Activated CD8-positive, alpha-beta memory T cell treated with anti-CD3 and anti-CD28 coated beads for 48 hours (primary cell): ENCODE results near the gene TSSC4.
"Not testable (repeated sequence)": the region's sequence is repeated elsewhere in the genome, so short reads cannot be mapped to it uniquely, and the experiment has no call there.

Source experiments
- DNase-seq, 3 experiments: peaks; one replicate each; pipeline ENCODE4 v3.0.0-alpha.2; 2020; ENCODE audit warnings: low read depth in 2 of 3, low spot score in 2 of 3

TSSC4 gene

GRCh38 chr11:2400069-2400761 is at the start of gene TSSC4:
TSS of gene TSSC4 (plus strand) at chr11:2400750. CDS start at chr11:2402634, 1,884 bp downstream.
- peak; percentile 97 to 99 (median 98) for DNase-seq

DNA sequence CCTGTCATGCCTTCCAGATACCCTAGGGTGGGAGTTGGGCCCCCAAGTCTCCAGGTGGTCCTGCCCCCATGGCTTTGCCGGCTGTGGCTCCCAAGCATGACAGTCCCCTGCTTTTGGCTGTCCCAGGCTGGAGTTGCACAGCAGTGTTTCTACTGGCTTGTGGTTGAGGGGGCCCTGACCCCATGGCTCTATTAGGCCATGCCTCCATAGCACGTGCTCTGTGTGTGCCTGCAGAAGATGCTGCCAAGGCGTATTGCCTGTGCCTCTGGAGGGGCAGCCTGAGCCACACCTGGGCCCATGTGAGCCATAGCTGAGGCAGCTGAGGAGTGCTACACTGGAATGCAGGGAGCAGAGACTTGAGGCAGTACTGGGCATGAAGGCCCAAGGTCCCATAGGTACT is 48.8 kb upstream of the TSSC4 start:
- no peak for DNase-seq

GRCh38 chr11:2352420-2352819 is 48.1 kb upstream of the TSSC4 start:
- no peak for DNase-seq

DNA sequence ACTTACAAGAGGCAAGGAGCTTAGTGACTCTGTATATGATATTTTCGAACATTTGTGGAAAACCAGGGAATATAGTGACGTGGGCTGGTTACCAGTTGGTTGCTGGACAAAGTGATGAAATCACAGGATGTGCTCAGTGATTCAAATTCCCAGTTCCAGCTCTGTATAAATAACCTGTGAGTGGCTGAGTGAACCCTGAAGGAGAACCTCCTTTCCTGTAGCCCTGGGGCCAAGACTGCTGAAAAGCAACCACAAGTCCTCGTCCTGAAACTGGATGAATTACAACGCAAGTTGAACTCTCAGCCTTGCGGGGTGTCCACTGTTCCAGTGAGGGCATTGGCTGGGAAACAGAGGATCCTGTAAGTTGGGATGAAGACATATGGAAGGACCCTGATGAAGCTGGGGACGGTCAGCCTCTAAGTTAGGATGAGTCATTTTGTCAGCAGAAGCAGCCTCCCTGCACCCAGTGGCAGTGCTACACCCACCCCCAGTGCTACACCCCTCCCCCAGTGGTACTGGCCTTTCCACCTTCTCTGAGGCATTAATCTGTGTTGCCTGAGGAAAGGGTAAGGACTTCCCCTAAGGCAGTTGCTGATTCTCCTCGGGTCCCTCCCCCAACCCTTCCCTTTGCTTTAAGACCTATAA is 45.4 kb upstream of the TSSC4 start:
- DNase-seq = no peak

- DNase-seq = no peak
These were observed 43.3 kb upstream of the TSSC4 start for GRCh38 chr11:2357246-2357645.

DNA sequence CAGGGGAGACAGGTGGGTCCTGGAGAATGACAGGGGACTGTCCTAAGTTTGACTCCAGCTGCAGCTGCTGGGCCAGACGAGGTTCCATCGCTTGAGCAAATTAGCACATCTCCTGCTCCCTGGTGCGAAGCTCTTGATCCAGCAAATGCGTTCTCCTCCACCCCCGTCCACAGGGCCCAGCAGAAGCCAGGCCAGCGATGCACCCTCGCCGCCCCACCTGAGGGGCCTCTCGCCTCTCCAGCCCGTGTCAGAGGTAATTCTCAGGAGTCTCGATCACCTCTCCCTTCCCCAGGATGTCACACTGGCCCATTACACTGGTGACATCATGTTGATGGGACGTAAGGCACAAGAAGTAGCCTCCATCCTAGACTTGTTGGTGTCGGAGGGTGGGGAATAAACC is 42.9 kb upstream of the TSSC4 start:
- DNase-seq = not testable (repeated sequence)

GRCh38 chr11:2358754-2359442 is 41.7 kb upstream of the TSSC4 start:
- no peak for DNase-seq

DNA sequence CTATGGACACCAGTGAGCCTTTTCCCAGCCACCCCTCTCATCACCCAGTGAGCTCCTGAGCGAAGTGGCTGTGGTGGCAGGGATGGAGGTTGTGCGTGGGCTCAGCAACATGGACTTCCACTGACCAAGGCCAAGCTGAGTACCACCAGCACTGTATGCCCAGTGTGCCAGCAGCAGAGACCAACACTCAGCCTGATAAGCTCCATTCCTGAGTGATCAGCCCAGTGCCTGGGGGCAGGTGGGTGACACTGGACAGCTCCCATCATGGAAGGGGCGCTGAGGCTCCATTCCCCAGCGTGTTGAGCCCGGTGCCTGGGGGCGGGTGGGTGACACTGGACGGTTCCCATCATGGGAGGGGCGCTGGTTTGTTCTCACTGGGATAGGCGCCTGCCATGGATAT is 41.0 kb upstream of the TSSC4 start:
- DNase-seq = no peak

DNA sequence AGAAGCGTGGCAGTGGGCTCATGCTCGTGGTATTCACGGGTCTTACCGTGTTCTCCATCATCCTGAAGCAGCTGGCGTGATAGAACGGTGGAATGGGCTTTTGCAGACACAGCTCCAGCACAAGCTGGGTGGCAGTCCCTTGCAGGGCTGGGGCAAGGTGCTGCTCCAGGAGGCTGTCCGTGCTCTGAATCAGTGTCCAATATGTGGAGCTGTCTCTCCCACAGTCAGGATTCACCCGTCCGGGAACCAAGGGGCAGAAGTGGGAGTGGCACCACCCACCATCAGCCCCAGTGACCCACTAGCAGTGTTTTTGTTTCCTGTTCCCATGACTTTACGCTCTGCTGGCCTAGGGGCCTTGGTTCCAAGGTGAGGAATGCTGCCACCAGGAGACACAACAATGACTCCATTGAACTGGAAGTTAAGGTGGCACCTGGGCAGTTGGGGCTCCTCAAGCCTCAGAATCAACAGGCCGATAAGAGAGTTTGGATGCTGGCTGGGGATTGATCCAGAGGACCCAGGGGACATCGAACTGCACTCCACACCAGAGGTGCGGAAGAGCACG is 40.4 kb upstream of the TSSC4 start:
- DNase-seq = no peak

- DNase-seq = no peak
These were observed 39.0 kb upstream of the TSSC4 start for GRCh38 chr11:2361565-2361964.

- no peak for DNase-seq
These were observed 38.1 kb upstream of the TSSC4 start for GRCh38 chr11:2362414-2362813.

DNA sequence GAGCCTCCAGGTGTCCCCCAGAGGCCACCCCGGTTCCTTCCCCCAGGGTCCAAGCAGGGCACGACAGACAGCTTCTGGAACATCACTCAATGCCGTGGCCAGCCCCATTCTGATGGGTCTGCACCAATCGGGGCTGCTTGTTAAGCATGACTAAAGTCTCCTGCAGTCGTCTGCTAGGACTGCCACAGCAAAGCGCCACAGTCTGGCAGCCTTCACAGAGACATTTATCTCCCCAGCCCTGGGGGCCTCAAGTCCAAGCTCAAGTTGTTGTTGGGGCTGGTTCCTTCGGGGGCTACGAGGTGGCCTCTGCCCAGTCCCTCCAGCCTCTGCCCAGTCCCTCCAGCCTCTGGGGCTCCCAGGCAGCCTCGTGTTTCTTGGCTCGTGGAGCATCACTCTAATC is 37.4 kb upstream of the TSSC4 start:
- DNase-seq = no peak

GRCh38 chr11:2363577-2364370 is 36.8 kb upstream of the TSSC4 start:
- no peak for DNase-seq

GRCh38 chr11:2364386-2364785 is 36.2 kb upstream of the TSSC4 start:
- not testable (repeated sequence) for DNase-seq

DNA sequence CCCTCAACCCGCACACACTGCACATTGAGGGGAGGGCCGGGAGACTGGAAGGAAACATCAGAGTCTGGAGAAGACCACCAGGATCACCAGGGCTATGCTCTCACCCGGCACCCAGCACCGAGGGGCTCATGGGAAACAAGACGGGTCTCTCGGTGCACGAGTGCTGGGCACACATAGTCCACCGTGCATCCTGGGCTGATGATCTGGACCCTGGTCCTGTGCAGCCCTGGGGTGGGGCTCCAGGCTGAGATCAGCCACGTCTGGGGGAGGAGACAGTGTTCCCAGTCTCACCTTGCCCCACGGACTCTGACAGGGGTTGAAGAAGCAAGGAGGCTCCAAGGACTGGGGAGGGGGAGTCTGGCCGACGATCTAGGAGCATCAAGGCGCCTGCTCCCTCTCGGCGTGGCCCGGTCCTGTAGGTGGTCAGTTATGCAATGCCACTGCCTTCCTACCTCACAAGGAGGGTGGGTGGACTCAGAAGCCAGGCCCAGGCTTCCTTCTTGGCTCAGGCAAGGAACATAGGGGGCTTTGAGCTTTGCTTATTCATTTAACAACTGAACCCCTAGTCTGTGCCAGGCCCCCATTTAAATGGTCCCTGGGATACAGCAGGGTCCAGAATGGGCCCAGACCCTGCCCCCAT is 34.9 kb upstream of the TSSC4 start:
- DNase-seq = no peak

DNA sequence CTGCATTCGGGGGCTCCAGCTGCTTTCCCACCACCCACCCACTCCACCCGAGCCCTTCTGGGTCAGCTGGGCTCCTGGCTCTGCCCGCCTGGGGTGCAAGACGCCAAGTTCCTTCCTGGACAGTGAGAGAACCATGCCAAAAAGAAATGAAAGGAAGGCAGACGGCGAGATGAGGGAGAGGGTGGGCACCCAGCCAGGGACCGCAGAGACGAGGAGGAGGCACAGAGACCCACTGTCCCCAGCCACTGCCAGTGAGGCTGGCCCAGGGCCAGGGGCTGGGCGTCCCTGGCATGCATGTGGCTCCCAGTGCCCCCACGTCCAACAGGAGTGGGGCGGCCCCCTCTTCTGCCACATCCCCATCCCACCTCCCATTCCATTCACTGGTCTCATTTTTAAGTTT is 34.3 kb upstream of the TSSC4 start:
- DNase-seq = no peak

DNA sequence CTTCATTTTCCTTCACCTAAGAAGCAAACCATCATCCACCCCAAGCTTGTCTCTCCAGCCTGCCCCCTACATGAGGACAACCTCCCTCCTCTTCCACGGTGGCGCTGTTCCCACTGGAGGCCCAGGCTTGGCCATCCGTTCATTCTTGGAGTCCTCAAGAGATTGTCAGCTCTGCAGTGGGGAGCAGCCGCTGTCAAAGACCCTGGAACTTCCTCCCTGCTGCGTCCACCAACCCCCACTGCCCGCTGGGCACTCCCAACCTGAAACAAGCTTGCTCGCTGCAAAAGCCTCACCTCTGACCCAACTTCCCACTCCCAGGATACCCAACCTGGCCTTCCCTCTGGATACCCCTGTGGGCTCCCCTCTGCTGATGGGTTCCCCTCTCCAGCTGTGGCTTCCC is 33.8 kb upstream of the TSSC4 start:
- DNase-seq = no peak

- no peak for DNase-seq
These were observed 33.0 kb upstream of the TSSC4 start for GRCh38 chr11:2367266-2368160.

- DNase-seq = no peak
These were observed 32.2 kb upstream of the TSSC4 start for GRCh38 chr11:2368178-2368850.
